ENCODE results near the gene MLPH.
A peak's percentile ranks its signal among the peaks of the same experiment; 100 is the strongest.
"Not testable (repeated sequence)": the region's sequence is repeated elsewhere in the genome, so short reads cannot be mapped to it uniquely, and the experiment has no call there.

MLPH gene

DNA sequence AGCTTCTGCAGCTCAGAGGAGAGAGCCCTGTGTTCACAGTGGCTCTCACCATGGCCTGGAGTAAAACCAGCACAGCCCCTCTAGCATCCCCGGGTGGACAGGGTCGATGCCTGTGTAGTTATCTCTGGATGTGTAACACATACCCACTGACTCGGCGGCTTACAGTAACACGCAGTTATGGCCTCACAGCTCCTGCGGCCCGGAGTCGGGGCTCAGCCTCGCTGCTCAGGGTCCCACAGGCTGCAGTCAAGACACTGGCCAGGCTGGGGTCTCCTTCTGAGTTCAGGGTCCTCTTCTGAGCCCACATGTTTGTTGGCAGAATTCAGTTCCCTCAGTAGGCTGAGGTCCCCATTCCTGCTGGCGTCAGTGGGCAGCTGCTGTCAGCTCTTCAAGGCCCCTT is 106.0 kb downstream of the MLPH start:
- Mint-ChIP-seq H3K27me3 (ENCODE audit: low read depth, poor library complexity) (peaks cover 36% of the 10 kb centered on the region), H3K4me3 (no peak overlapping the region), H3K9me3 (no peaks in the 10 kb centered on the region), H3K4me1 (peaks cover 73% of the 10 kb centered on the region), H3K27ac (peak overlapping the region; percentile 90), H3K36me3 (ENCODE audit: low read depth) (no peaks in the 10 kb centered on the region)
- no peak for DNase-seq
- TF ChIP-seq, protein P1, sequence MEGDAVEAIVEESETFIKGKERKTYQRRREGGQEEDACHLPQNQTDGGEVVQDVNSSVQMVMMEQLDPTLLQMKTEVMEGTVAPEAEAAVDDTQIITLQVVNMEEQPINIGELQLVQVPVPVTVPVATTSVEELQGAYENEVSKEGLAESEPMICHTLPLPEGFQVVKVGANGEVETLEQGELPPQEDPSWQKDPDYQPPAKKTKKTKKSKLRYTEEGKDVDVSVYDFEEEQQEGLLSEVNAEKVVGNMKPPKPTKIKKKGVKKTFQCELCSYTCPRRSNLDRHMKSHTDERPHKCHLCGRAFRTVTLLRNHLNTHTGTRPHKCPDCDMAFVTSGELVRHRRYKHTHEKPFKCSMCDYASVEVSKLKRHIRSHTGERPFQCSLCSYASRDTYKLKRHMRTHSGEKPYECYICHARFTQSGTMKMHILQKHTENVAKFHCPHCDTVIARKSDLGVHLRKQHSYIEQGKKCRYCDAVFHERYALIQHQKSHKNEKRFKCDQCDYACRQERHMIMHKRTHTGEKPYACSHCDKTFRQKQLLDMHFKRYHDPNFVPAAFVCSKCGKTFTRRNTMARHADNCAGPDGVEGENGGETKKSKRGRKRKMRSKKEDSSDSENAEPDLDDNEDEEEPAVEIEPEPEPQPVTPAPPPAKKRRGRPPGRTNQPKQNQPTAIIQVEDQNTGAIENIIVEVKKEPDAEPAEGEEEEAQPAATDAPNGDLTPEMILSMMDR (IDR thresholded peaks at IDR 0.05), result no peak

DNA sequence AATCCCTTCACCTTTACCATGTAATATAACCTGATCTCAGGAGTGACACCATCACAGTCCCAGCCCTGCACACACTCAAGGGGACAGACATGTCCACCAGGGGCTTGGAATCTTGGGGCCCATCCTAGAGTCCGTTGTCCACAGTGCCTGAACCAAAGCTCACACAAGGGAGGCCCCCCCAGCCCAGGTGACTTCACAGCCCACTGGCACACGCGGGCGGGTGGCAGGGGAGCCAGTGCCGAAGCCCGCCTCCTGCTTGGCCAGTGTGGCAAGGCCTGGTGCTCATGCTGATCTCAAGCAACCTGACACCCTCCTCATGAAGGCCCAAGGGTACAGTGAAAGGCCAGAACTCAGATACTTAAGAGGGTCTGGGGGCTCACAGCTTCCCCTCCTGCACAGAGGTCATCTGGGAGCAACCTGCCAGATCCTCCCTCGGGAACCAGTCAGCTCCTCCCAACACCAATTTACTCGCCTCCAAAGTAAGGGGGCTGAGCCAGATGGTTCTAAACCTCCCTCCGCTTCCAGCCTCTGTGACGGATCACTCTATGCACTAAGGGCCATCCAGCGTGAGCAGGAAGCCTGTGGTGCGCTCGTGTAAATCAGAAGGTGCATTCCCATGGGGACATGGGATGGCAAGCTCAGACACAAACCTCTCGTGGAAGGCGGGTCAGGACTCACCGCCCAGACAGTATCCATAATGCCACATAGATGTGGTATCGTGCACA is 106.7 kb downstream of the MLPH start:
- H3K9me3 Mint-ChIP-seq, result no peaks in the 10 kb centered on the region
- peak overlapping the region; percentile 69 for H3K4me3 Mint-ChIP-seq
- DNase-seq, result peak; percentile 53
- H3K27ac Mint-ChIP-seq, result peak overlapping the region; percentile 90
- TF ChIP-seq, protein P1 (IDR thresholded peaks at IDR 0.05), result no peak
- H3K4me1 Mint-ChIP-seq, result peaks cover 80% of the 10 kb centered on the region
- no peaks in the 10 kb centered on the region for H3K36me3 Mint-ChIP-seq (ENCODE audit: low read depth)
- H3K27me3 Mint-ChIP-seq (ENCODE audit: low read depth, poor library complexity), result peaks cover 40% of the 10 kb centered on the region

DNA sequence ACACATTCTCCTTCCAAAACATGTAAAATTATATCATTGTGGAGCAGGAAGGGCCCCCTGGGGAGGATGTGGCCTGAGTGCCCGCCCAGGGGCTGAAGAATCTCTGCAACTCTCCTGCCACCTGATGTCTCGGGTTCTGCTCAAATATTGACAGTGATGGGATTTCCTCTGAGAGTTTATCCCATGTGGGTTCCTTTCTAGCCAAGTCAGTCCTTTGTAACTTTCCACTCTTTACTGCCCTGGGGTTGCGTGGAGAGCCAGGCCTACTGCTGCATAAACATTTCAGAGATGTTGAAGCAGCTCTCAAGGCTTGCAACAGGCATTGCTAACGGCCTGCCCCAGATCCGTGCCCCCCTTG is 107.4 kb downstream of the MLPH start:
- TF ChIP-seq, protein P1 (IDR thresholded peaks at IDR 0.05), result no peak
- Mint-ChIP-seq H3K27me3 (ENCODE audit: low read depth, poor library complexity) (peaks cover 36% of the 10 kb centered on the region), H3K4me3 (peak overlapping the region; percentile 69), H3K9me3 (no peaks in the 10 kb centered on the region), H3K27ac (peak overlapping the region; percentile 19), H3K4me1 (peaks cover 82% of the 10 kb centered on the region), H3K36me3 (ENCODE audit: low read depth) (no peaks in the 10 kb centered on the region)
- DNase-seq, result no peak

DNA sequence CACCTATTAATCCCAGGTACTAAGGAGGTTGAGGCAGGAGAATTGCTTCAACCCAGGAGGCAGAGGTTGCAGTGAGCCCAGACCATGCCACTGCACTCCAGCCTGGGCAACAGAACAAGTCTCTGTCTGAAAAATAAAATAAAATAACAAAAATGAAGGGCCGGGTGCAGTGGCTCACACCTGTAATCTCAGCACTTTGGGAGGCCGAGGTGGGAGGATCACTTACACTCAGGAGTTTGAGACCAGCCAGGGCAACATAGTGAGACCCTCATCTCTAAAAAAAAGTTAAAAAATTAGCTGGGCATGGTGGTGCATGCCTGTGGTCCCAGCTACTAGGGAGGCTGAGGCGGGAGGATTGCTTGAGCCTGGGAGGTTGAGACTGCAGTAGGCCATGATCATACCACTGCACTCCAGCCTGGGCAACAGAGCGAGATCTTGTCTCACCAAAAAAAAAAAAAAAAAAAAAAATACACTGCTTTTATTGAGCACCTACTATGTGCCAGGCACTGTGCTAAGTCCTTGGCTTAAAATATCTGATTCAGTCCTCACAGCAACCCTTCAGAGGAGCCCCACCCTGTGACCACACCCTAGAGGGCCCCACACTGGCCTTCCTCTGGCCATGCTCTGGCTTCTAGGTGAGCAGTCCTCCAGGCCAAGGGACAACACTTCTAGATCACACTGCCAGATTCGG is 108.9 kb downstream of the MLPH start:
- Mint-ChIP-seq H3K27me3 (ENCODE audit: low read depth, poor library complexity) (peaks cover 33% of the 10 kb centered on the region), H3K4me1 (peaks cover 82% of the 10 kb centered on the region)
- H3K27ac Mint-ChIP-seq; H3K4me3 Mint-ChIP-seq; DNase-seq; H3K36me3 Mint-ChIP-seq (ENCODE audit: low read depth); H3K9me3 Mint-ChIP-seq: not testable (repeated sequence)

DNA sequence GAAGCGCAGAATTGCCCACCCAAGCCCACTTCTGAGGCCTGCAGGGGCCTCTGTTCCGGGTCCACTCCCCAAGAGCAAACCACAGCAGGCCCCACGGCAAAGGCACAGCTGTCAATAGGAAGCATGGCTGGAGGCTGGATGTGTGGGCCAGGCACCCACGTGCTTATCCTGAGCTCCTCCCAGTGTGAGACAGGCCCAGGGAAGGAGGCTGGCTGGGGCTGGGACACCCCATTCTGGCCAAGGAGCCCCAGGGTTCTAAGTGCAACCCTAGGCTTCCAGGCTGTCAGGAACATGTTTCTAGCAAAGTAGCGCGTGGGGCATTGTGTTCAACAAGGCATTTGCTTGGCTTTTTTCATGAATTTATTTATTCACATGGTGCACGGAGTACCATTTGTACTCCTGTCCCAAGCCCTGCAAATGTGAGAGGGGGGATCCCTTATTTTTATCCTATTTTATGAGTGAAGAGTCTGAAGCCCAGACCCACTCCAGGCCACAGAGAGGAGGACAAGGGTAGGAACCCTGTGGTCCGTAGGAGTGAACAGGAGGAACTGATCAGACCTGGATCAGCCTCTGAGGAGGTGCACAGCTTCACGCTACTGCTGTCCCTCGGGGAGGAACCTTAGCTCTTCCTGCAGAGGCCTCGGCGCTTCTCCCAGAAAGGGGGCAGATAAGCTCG is 109.6 kb downstream of the MLPH start:
- Mint-ChIP-seq H3K27me3 (ENCODE audit: low read depth, poor library complexity) (peaks cover 28% of the 10 kb centered on the region), H3K9me3 (no peaks in the 10 kb centered on the region), H3K36me3 (ENCODE audit: low read depth) (no peaks in the 10 kb centered on the region), H3K4me3 (no peak overlapping the region), H3K27ac (no peak overlapping the region), H3K4me1 (peaks cover 82% of the 10 kb centered on the region)
- no peak for DNase-seq
- TF ChIP-seq, protein P1 (IDR thresholded peaks at IDR 0.05), result no peak
